Left ventricle myocardium inferior (tissue), 1 donor: ENCODE measurements around the gene UBC. TPM values are rescaled to one million over a fixed set of nuclear protein-coding genes. Genes with fewer than 3 reads are reported as not detected.
A peak's percentile ranks its signal among the peaks of the same experiment; 100 is the strongest.

Experiments used
- DNase-seq: peaks from one replicate; pipeline ENCODE4 v3.0.0-alpha.2; 2020
- H3K27ac ChIP-seq: fragments of 200-600 bp; replicated peaks from 2 replicates; pipeline ENCODE4 v1.8.0; 2021
- H3K27me3 ChIP-seq: fragments of 200-600 bp; 2 replicates; pipeline ENCODE4 v1.8.0; 2021; ENCODE audit warnings: low read depth
- H3K36me3 ChIP-seq: fragments of 200-600 bp; 2 replicates; pipeline ENCODE4 v1.8.0; 2021
- H3K4me1 ChIP-seq: fragments of 200-600 bp; 2 replicates; pipeline ENCODE4 v1.8.0; 2021
- H3K4me3 ChIP-seq: fragments of 200-600 bp; 2 replicates; pipeline ENCODE4 v1.8.0; 2021; ENCODE audit warnings: mild to moderate bottlenecking, moderate library complexity
- H3K9me3 ChIP-seq: fragments of 200-600 bp; replicated peaks from 2 replicates; pipeline ENCODE4 v1.8.0; 2021
- CTCF ChIP-seq: fragments of 200-600 bp; IDR thresholded peaks from 2 replicates; pipeline ENCODE4 v1.8.0; 2021; ENCODE audit warnings: antibody characterized with exemption, mild to moderate bottlenecking, borderline replicate concordance
- intact Hi-C: fragments of 100-400 bp; cut with micrococcal nuclease; formaldehyde crosslinking; loops from one replicate; pipeline ENCODE4 v1.11.0; 2022
- total RNA-seq: library from RNA; stranded (reverse); fragmentation: NEBNext Ultra II Directional; extraction: Animal tissue kit (Norgen Biotek cat#: 25700); gene quantifications from one replicate; pipeline ENCODE4 v1.2.1, GENCODE V29; 2021
- donor health status: DM: no; HTN: yes; CAD: no; lungs with severe emphysema.

The UBC gene
- total RNA-seq, 1 donor from 2014 or later, result 1,154 TPM

GRCh38 chr12:124874188-124874587 is 40.3 kb downstream of the UBC start:
- Histone ChIP-seq H3K4me3 (no peak overlapping the region), H3K27me3 (no peaks in the 10 kb centered on the region), H3K27ac (no peak overlapping the region), H3K36me3 (no peaks in the 10 kb centered on the region), H3K4me1 (no peaks in the 10 kb centered on the region), H3K9me3 (no peaks in the 10 kb centered on the region)
- intact Hi-C loops, result no loop called here
- no peak for TF ChIP-seq CTCF
- no peak for DNase-seq

DNA sequence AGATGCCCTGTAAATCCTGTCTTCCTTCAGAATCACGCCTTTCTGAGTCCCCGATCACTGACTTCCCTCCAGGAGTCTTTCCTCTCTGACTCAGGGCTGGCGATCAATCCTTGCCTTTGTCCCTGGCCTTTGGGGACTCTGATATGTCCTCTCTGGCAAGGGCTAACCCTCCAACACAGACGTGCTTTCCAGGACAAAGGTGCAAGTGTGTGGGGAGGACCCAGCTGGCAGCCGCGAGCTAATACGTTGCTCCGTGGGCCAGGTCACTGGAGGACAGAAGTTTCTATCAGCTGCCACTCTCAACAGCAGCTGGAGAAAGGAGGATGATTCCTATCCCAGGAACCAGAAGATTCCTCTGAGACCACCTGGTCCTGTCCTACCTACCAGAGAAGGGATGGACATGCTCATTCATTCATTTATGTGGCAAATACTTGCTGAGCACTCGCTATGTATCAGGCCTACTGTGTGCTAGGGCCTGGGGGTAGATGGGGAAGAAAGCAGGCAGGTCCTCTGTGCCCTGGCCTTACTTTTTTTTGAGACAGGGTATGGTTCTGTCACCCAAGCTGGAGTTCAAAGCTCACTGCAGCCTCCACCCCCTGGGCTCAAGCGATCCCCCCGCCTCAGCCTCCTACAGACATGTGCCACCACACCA is 42.3 kb downstream of the UBC start:
- intact Hi-C loops, result no loop called here
- Histone ChIP-seq H3K4me3 (no peak overlapping the region), H3K27me3 (no peaks in the 10 kb centered on the region), H3K27ac (no peak overlapping the region), H3K36me3 (no peaks in the 10 kb centered on the region), H3K4me1 (no peaks in the 10 kb centered on the region), H3K9me3 (no peaks in the 10 kb centered on the region)
- no peak for DNase-seq
- no peak for TF ChIP-seq CTCF

DNA sequence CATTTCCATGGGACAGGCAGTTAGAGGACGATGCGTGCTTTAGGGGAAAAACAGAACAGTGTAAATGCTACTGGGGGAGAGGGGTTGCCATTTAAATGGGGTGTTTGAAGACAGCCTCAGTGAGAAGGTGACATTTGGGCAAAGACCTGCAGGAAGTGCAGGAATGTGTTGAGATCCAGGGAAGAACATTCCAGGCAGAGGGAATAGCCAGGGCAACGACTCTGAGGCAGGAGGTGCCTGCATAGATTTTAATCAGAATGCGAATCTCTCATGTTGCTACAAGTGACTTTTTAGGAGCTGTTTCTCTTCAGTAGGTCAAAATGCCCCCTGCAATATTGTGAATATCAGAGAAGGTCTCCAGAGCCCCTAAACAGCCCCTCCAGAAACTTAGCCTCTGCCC is 43.2 kb downstream of the UBC start:
- intact Hi-C loops, result no loop called here
- H3K27me3 ChIP-seq, result no peaks in the 10 kb centered on the region
- no peaks in the 10 kb centered on the region for H3K4me1 ChIP-seq
- DNase-seq, result no peak
- no peaks in the 10 kb centered on the region for H3K36me3 ChIP-seq
- no peak for TF ChIP-seq CTCF
- H3K4me3 ChIP-seq, result no peak overlapping the region
- no peaks in the 10 kb centered on the region for H3K9me3 ChIP-seq
- no peak overlapping the region for H3K27ac ChIP-seq

GRCh38 chr12:124870515-124870914 is 43.9 kb downstream of the UBC start:
- TF ChIP-seq CTCF, result no peak
- Histone ChIP-seq H3K36me3 (no peaks in the 10 kb centered on the region), H3K4me1 (no peaks in the 10 kb centered on the region), H3K27ac (no peak overlapping the region), H3K27me3 (no peaks in the 10 kb centered on the region), H3K9me3 (no peaks in the 10 kb centered on the region), H3K4me3 (no peak overlapping the region)
- intact Hi-C loops, result no loop called here
- no peak for DNase-seq

DNA sequence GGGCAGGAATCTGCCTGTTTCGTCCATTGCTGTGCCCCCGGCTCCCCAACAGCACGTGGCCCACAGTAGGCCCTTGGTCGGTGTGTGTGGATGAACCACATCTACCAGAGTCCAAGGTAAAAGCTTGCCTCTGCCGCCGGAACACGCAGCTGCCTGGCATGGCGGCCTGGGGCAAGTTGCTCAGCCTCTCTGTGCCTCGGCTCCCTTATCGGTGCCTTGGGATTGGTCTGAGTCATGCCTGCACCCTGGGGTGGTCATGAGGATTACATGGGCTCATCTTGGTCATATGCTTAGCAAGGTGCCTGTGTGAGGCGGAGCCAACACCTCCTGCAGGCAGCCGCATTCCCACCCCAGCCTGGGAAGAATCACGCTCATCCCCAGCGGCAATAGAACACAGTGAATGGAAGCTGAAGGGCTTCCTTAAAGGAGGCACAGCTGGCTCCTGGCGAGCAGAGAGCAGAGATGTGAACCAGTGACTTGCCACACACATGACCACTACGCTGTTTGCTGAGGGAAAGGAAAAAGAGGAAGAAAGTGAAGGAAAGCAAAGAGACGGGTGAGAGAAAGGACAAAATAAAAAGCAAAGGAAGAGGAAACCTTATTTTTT is 45.3 kb downstream of the UBC start:
- Histone ChIP-seq H3K27me3 (no peaks in the 10 kb centered on the region), H3K36me3 (no peaks in the 10 kb centered on the region), H3K27ac (peak overlapping the region; percentile 57), H3K4me3 (no peak overlapping the region), H3K9me3 (no peaks in the 10 kb centered on the region), H3K4me1 (no peaks in the 10 kb centered on the region)
- intact Hi-C loops, result no loop called here
- TF ChIP-seq CTCF, result no peak
- DNase-seq, result peak; percentile 27
